K562 (cell line): ENCODE measurements around the gene NRG2. TPM values are rescaled to one million over a fixed set of nuclear protein-coding genes. Genes with fewer than 3 reads are reported as not detected.

Experiments
- ATAC-seq: fragments of 200-7000 bp; cut with Tn5 transposase; 3 replicates; pipeline ENCODE4 v1.9.1; 2020; ENCODE audit warnings: moderate library complexity
- BruUV-seq: library from RNA; stranded (reverse); fragments of 400-500 nt; replicated peaks from 2 replicates; lab custom pipeline; 2021; lab: Mats Ljungman, UMichigan
- CTCF ChIA-PET: fragments of 300-600 bp; formaldehyde crosslinking; extraction: SDS; loops from one replicate; lab custom pipeline; 2021; ENCODE audit warnings: low intra/inter-chr PET ratio; lab: Yijun Ruan, JAX
- POLR2A ChIA-PET: fragments of 300-600, 350-650 bp; sonication (Branson Sonifier 250); formaldehyde crosslinking; extraction: SDS; loops from one replicate; lab custom pipeline; 2021; ENCODE audit warnings: antibody characterized with exemption, inconsistent platforms; lab: Yijun Ruan, JAX
- DNase-seq, 4 experiments: peaks; one replicate each; pipeline versions ENCODE4 v3.0.0 to v3.0.0-alpha.2; 2011 to 2018; ENCODE audit warnings: low spot score in 3 of 4, mixed read lengths in 3 of 4; ENCODE audit errors: extremely low read depth in 1 of 4
- FAIRE-seq: peaks from 2 replicates; lab custom pipeline; 2011; peaks lifted over from hg19 to GRCh38; lab: Jason Lieb, UNC
- H2AFZ ChIP-seq: 2 replicates; pipeline ENCODE4 v1.6.0; 2011; ENCODE audit warnings: low read depth, low read length, control low read depth, inconsistent platforms
- H3K27ac ChIP-seq: fragments of 200-600 bp; 3 replicates; pipeline ENCODE4 v1.8.0; 2011; ENCODE audit warnings: low read depth, mild to moderate bottlenecking, control low read depth, inconsistent platforms, low read length, moderate library complexity, mixed read lengths; ENCODE audit errors: extremely low read depth
- H3K27me3 ChIP-seq, 2 experiments: fragments of 300-600 bp in 1 of 2; 2 replicates in 1 of 2; 3 replicates in 1 of 2; pipeline versions ENCODE4 v1.6.0 to v1.8.0; 2011; ENCODE audit warnings: inconsistent platforms in 2 of 2, low read length in 2 of 2, mild to moderate bottlenecking in 1 of 2, mixed read lengths in 1 of 2, moderate library complexity in 1 of 2; ENCODE audit not compliant: control insufficient read depth in 2 of 2, insufficient read depth in 2 of 2
- H3K36me3 ChIP-seq: fragments of 300-600 bp; 3 replicates; pipeline ENCODE4 v1.8.0; 2011; ENCODE audit warnings: mild to moderate bottlenecking, low read length, inconsistent platforms; ENCODE audit not compliant: control insufficient read depth, insufficient read depth
- H3K4me1 ChIP-seq, 2 experiments: fragments of 200-600 bp in 1 of 2; replicated peaks in 1 of 2; 2 replicates in 1 of 2; 3 replicates in 1 of 2; pipeline versions ENCODE4 v1.5.1 to v1.8.0; 2011; ENCODE audit warnings: inconsistent platforms in 2 of 2, low read length in 2 of 2, mild to moderate bottlenecking in 1 of 2, mixed read lengths in 1 of 2, moderate library complexity in 1 of 2; ENCODE audit not compliant: control insufficient read depth in 2 of 2, insufficient read depth in 2 of 2
- H3K4me2 ChIP-seq: 2 replicates; pipeline ENCODE4 v1.6.1; 2011; ENCODE audit warnings: low read length, control low read depth, inconsistent platforms, mixed read lengths; ENCODE audit not compliant: insufficient read depth
- H3K4me3 ChIP-seq: fragments of 200-600 bp; sonication (generic), shearing (Covaris generic); 2 replicates; pipeline ENCODE4 v1.5.1; 2016; ENCODE audit warnings: control low read depth, inconsistent platforms
- H3K79me2 ChIP-seq: fragments of 200-600 bp; 3 replicates; pipeline ENCODE4 v1.8.0; 2011; ENCODE audit warnings: low read length, inconsistent platforms; ENCODE audit not compliant: control insufficient read depth, insufficient read depth
- H3K9ac ChIP-seq, 2 experiments: 2 replicates each; pipeline versions ENCODE4 v1.6.0 to v1.6.1; 2011; ENCODE audit warnings: low read depth in 2 of 2, low read length in 2 of 2, control low read depth in 1 of 2, inconsistent platforms in 1 of 2, mild to moderate bottlenecking in 1 of 2, mixed read lengths in 1 of 2; ENCODE audit not compliant: insufficient read depth in 1 of 2
- H3K9me1 ChIP-seq: one replicate; pipeline ENCODE4 v1.6.0; 2011; ENCODE audit warnings: inconsistent platforms, mild to moderate bottlenecking, low read length, moderate library complexity; ENCODE audit not compliant: control insufficient read depth, insufficient read depth
- H3K9me3 ChIP-seq: replicated peaks from 2 replicates; pipeline ENCODE4 v1.5.1; 2011; ENCODE audit warnings: low read depth, low read length, inconsistent platforms; ENCODE audit not compliant: control insufficient read depth, insufficient read depth
- H4K20me1 ChIP-seq: replicated peaks from 2 replicates; pipeline ENCODE4 v1.6.1; 2011; ENCODE audit warnings: low read length, inconsistent platforms, mixed read lengths; ENCODE audit not compliant: control insufficient read depth, insufficient read depth
- ADNP ChIP-seq: fragments of 200-800 bp; sonication (Bioruptor generic); IDR thresholded peaks from 2 replicates; pipeline ENCODE4 v1.6.1; 2016; ENCODE audit warnings: missing genetic modification characterization, missing compliant biosample characterization
- HNRNPL ChIP-seq: fragments of 200-400 bp; formaldehyde crosslinking; IDR thresholded peaks from 2 replicates; pipeline ENCODE4 v1.6.1; 2017; ENCODE audit warnings: low read depth, mild to moderate bottlenecking, low read length
- JUNB ChIP-seq: fragments of 450-650 bp; formaldehyde crosslinking; conservative IDR thresholded peaks from 2 replicates; pipeline ENCODE4 v1.4.0; 2020; ENCODE audit warnings: mild to moderate bottlenecking
- SIN3A ChIP-seq, 2 experiments: fragments of 150-350 bp in 1 of 2; IDR thresholded peaks; 2 replicates each; pipeline ENCODE4 v1.6.1; 2011 to 2016; ENCODE audit warnings: borderline replicate concordance in 2 of 2, low read depth in 2 of 2, low read length in 2 of 2, mild to moderate bottlenecking in 2 of 2, moderate library complexity in 2 of 2; ENCODE audit not compliant: control insufficient read depth in 1 of 2
- ZC3H8 ChIP-seq: fragments of 450-650 bp; IDR thresholded peaks from 2 replicates; pipeline ENCODE4 v1.6.1; 2017
- ZFX ChIP-seq: sonication (generic); formaldehyde crosslinking; IDR thresholded peaks from 2 replicates; pipeline ENCODE4 v1.8.0; 2022; ENCODE audit warnings: mild to moderate bottlenecking, missing genetic modification reagents, moderate library complexity
- WGBS: fragments of 100-300 bp; shearing (Covaris generic); methylation state at CpG from one replicate; pipeline ENCODE4 v1.1.6; 2016; ENCODE audit warnings: low coverage, mixed read lengths; ENCODE audit not compliant: insufficient coverage; ENCODE audit errors: missing lambda C conversion rate; 5-methylcytosine and 5-hydroxymethylcytosine counted together
- in situ Hi-C: fragments of 300-500 bp; cut with MboI; formaldehyde crosslinking; loops from 4 replicates; pipeline ENCODE4 v1.15.0; 2018; ENCODE audit warnings: inconsistent platforms, mixed read lengths
- intact Hi-C: fragments of 100-400 bp; cut with micrococcal nuclease; formaldehyde crosslinking; loops from 2 replicates; pipeline ENCODE4 v1.14.2; 2022
- polyA plus RNA-seq, 8 experiments: library from polyadenylated mRNA; depleted of rRNA in 4 of 8; stranded (reverse) in 5 of 8; unstranded in 3 of 8; fragments of >200 nt; fragmentation: Nextera tagmentation in 2 of 8; fragmentation: Illumina TruSeq in 1 of 8; extraction: Ambion mirVana in 2 of 8; extraction: Trizol in 1 of 8; gene quantifications; 2 replicates each; pipeline versions ENCODE4 v1.2.1 to v1.2.3, GENCODE V29; 2011 to 2014; ENCODE audit warnings: inconsistent platforms in 1 of 8, missing spikeins in 1 of 8
- total RNA-seq, 7 experiments: library from RNA; depleted of rRNA in 6 of 7; stranded (reverse); fragments of >200 nt in 6 of 7; fragmentation: Illumina TruSeq in 2 of 7; extraction: Trizol in 2 of 7; gene quantifications; 2 replicates each; pipeline versions ENCODE4 v1.2.1 to v1.2.3, GENCODE V29; 2011 to 2021; ENCODE audit warnings: low replicate concordance in 1 of 7
- TF ChIP-seq, protein P1 (sequence below): fragments of 450-650 bp; IDR thresholded peaks from 2 replicates; pipeline ENCODE4 v1.6.1; 2018; ENCODE audit not compliant: partially characterized antibody
- TF ChIP-seq, protein P2 (sequence below): sonication (generic); formaldehyde crosslinking; IDR thresholded peaks from 2 replicates; pipeline ENCODE4 v1.8.0; 2022; ENCODE audit warnings: missing genetic modification reagents, mild to moderate bottlenecking, moderate library complexity, borderline replicate concordance
- TF ChIP-seq, protein P3 (sequence below): sonication (generic); formaldehyde crosslinking; IDR thresholded peaks from 2 replicates; pipeline ENCODE4 v1.8.0; 2022; ENCODE audit warnings: missing genetic modification reagents, mild to moderate bottlenecking, borderline replicate concordance

Gene NRG2
- total and polyA plus RNA-seq, 9 of the 15 experiments (the other 6 are each of a cell fraction or from before 2014, with no cell fraction given), result not detected

DNA sequence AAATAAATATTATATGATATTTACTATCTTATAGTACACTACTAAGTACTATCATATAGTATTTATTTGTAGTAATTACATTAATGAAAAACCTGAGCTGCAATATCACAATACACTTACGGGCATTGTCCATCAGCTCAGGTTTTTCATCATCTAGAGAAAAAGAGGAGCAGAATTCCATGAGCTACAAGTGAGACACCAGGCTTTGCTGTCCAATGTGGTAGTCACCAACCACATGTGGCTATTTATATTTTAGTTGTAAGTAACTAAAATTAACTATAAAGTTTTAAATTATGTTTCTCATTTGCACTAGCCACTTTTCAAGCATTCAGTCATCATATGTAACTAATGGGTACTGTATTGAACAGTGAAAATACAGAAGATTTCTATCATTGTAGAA is 13.8 kb upstream of the NRG2 start (continued):
- TF ChIP-seq, protein P1, sequence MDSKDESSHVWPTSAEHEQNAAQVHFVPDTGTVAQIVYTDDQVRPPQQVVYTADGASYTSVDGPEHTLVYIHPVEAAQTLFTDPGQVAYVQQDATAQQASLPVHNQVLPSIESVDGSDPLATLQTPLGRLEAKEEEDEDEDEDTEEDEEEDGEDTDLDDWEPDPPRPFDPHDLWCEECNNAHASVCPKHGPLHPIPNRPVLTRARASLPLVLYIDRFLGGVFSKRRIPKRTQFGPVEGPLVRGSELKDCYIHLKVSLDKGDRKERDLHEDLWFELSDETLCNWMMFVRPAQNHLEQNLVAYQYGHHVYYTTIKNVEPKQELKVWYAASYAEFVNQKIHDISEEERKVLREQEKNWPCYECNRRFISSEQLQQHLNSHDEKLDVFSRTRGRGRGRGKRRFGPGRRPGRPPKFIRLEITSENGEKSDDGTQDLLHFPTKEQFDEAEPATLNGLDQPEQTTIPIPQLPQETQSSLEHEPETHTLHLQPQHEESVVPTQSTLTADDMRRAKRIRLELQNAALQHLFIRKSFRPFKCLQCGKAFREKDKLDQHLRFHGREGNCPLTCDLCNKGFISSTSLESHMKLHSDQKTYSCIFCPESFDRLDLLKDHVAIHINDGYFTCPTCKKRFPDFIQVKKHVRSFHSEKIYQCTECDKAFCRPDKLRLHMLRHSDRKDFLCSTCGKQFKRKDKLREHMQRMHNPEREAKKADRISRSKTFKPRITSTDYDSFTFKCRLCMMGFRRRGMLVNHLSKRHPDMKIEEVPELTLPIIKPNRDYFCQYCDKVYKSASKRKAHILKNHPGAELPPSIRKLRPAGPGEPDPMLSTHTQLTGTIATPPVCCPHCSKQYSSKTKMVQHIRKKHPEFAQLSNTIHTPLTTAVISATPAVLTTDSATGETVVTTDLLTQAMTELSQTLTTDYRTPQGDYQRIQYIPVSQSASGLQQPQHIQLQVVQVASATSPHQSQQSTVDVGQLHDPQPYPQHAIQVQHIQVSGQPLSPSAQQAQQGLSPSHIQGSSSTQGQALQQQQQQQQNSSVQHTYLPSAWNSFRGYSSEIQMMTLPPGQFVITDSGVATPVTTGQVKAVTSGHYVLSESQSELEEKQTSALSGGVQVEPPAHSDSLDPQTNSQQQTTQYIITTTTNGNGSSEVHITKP, result no peak
- TF ChIP-seq, protein P2, sequence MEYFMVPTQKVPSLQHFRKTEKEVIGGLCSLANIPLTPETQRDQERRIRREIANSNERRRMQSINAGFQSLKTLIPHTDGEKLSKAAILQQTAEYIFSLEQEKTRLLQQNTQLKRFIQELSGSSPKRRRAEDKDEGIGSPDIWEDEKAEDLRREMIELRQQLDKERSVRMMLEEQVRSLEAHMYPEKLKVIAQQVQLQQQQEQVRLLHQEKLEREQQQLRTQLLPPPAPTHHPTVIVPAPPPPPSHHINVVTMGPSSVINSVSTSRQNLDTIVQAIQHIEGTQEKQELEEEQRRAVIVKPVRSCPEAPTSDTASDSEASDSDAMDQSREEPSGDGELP (CRISPR knock-in tag), result no peak
- TF ChIP-seq, all 486 proteins: peak for 0

DNA sequence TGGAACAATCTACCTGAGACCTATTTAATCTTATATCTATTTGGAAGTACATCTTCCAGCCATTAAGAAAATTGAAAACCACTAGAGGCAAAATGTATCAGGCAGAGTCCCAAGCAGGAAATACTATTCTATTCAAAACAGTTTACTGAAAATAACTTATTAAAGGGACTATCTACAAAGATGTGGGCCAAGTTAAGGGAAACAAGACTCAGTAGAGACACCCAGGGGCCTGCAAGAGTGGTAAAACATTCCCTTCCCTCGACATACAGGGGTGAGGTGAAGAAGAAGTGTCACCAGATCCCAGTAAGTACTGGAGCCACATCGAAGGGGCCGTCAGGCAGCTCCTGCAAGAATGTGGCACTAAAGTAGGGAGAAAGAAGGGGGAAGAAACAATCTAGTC is 12.1 kb upstream of the NRG2 start:
- Histone ChIP-seq H3K9me1 (no peaks in the 10 kb centered on the region), H3K27ac (no peak overlapping the region), H3K4me2 (no peak overlapping the region), H3K4me3 (no peak overlapping the region), H3K9me3 (no peaks in the 10 kb centered on the region), H3K27me3 (peaks cover 12 to 18% of the 10 kb centered on the region in 2 experiments), H2AFZ (no peak overlapping the region), H3K36me3 (no peaks in the 10 kb centered on the region), H3K4me1 (no peaks in the 10 kb centered on the region), H4K20me1 (no peaks in the 10 kb centered on the region), H3K9ac (no peak overlapping the region), H3K79me2 (no peaks in the 10 kb centered on the region)
- DNase-seq (no peak), FAIRE-seq (no peak), ATAC-seq (no peak)
- intact Hi-C loops, result no loop called here
- in situ Hi-C loops, result no loop called here
- ChIA-PET POLR2A (interaction anchor here (1.6 kb wide), 1 partner anchor 104 kb away, joined by 3 read pairs; no protein-coding TSS in a partner anchor), CTCF (no interaction called here)
- WGBS, result 0% methylated on average over 3 of the region's 3 CpGs
- BruUV-seq, result no TSS peak
- TF ChIP-seq JUNB (no peak), SIN3A (IDR thresholded peaks at IDR 0.05; ENCODE audit: borderline replicate concordance in 2 of 2, control insufficient read depth in 1 of 2, low read depth in 2 of 2, low read length in 2 of 2) (no peak), HNRNPL (no peak), ZFX (CRISPR knock-in tag) (no peak), ADNP (tag) (no peak), ZC3H8 (no peak)
- TF ChIP-seq, protein P1, result no peak
- TF ChIP-seq, protein P3, sequence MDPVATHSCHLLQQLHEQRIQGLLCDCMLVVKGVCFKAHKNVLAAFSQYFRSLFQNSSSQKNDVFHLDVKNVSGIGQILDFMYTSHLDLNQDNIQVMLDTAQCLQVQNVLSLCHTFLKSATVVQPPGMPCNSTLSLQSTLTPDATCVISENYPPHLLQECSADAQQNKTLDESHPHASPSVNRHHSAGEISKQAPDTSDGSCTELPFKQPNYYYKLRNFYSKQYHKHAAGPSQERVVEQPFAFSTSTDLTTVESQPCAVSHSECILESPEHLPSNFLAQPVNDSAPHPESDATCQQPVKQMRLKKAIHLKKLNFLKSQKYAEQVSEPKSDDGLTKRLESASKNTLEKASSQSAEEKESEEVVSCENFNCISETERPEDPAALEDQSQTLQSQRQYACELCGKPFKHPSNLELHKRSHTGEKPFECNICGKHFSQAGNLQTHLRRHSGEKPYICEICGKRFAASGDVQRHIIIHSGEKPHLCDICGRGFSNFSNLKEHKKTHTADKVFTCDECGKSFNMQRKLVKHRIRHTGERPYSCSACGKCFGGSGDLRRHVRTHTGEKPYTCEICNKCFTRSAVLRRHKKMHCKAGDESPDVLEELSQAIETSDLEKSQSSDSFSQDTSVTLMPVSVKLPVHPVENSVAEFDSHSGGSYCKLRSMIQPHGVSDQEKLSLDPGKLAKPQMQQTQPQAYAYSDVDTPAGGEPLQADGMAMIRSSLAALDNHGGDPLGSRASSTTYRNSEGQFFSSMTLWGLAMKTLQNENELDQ (CRISPR knock-in tag), result no peak
